Cortex of kidney (tissue), 1 donor: ENCODE results near the gene SMIM17.

ENCODE experiments used
- DNase-seq: peaks from one replicate; lab custom pipeline; 2025; lab: John Stamatoyannopoulos, UW

Gene SMIM17

DNA sequence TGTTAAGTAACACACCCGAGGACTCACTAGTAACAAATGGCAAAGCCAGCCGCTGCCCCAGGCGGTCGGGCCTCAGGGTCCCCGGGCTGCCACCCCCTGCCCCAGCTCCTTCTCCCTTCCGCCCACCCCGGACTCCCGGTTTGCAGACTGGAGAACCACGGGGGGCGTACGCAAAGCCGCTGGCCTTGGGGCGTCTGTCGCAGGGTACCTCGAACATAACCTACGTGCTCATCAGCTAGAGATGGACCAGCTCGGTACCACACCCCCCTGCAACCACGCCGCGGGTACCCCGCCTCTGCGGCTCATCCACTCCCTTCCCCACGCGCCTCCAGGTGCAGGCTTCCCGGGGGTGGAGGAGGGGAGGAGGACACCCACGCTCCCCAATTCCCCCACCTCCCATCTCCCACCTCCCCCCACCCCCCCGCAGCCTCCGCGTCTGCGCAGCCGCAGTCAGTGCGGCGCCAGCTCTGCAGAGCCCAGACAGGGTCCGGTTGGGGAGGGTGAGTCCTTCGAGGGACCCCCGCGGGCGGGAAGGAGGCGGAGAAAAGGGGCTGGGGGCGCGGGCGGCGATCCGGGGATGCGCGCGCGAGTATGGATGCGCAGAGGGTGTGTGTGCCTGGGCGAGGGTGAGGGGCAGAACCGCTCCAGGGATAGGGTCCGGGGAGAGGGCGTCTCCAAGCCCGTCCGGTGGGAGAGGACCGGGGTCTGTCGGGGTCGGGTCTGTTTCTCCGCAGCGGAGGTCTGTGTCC lies at the start of gene SMIM17:
Gene SMIM17 (plus strand): TSS at position 449 of the 749 bp plus-strand sequence. CDS start 2,509 bp downstream, outside the sequence.
- no peak for DNase-seq

DNA sequence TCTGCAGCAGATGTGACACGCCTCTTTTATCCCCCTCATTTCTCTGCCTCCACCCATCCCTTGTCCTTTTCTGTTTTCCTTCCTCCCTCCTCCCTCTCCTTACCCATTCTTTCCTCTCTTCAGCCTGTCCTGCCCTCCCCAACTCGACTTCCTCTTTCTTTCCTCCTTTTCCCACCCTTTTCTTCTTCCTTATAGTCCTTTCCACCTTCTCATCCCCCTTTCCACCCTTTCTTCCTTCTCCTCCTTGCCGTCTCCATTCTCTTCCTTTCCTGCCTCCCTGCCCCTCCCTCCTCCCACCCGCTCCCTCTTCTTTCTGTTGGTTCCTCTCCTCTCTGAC lies 48.5 kb upstream of the SMIM17 start:
- DNase-seq = no peak

DNA sequence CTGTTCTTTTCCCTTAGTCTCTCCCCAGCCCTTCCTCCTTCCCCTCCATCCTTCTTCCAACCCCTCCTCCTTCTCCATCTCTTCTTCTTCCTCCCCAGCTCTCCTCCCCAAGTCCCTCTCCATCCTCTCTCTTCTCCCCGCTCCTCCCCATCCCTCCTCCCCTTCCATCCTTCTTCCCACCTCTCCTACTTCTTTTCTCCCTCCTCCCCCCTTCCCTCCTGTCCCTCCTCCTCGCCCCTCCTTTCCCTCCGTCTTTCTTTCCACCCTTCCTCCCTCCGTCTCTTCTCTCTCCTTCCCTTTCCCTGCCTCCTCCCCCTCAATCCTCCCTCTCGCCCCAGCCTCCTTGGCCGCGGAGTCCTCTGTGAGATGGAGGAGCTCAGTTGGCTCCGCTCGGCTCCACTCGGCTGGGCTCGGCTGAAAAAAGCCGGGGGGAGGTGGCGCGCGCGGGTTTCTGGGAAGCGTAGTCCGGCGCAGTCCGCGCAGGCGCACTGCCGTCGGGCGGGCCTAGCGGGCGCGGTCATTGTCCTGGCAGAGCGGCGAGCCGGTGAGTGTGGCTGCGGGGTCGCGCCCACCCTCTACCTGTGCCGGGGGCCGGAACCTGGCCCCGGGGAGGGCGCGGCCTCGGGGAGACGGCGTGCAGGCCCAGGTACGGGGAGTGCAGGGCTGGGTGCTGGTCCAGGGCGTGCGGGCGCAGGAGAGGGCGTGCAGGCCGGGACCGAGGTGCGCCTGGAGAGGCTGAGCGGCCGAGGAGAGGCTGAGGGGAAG lies 48.0 kb upstream of the SMIM17 start, which contains the start of gene ZNF71:
Gene ZNF71 (plus strand): TSS at position 520 of the 765 bp plus-strand sequence. CDS start 6,257 bp downstream, outside the sequence.
- DNase-seq = no peak

DNA sequence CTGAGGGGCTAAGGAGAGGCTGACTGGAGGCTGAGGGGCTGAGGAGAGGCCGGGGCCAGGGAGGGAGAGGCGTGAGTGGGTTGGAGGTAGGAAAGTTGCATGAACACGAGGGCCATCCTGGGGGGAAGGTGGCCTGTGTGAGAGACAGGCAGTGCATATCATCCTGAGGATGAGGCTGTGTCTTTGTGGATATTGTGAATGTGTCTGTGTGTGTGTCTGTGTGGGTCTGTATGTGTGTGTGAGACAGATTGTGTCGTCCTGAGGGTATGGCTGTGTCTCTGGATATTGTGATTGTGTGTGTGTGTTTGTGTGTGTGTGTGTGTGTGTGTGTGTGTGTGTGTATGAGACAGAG lies 47.4 kb upstream of the SMIM17 start:
- DNase-seq = no peak

DNA sequence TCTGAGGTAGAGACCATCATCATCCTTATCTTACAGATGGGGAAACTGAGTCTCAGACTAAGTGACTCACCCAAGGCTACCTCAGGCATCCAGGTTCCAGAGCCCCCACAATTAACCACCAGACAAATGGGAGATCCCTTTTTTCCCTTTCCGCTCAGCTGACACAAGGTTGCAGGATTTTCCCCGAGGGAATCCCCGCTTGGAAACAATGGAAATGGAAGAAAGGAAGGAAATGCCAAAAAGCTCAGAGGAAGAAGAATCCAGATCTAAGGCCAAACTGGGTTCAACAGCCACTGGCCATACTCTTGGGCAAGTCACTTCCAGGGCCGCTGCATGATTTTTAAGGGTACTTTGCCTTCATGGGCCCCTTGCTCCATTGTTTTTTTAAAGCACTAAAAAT lies 46.3 kb upstream of the SMIM17 start:
- DNase-seq = no peak

DNA sequence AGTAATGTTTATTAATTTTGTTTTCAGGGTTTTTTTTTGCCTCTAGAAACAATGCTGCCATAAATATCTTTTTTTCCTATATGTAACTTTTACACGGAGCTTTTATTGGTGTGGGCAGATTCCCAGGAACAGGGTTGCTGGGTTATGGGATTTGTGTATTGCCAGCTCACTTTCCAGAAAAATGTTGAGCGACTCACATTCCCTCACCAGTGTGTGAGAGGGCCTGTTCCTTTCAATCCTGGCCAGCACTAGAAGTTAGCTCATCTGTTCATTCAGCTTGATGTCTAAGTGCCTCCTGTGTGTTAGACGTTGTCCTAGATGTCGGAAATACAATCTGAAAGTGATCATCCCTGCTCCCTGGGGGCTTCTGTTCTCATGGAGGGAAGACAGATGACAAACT lies 45.3 kb upstream of the SMIM17 start:
- no peak for DNase-seq

DNA sequence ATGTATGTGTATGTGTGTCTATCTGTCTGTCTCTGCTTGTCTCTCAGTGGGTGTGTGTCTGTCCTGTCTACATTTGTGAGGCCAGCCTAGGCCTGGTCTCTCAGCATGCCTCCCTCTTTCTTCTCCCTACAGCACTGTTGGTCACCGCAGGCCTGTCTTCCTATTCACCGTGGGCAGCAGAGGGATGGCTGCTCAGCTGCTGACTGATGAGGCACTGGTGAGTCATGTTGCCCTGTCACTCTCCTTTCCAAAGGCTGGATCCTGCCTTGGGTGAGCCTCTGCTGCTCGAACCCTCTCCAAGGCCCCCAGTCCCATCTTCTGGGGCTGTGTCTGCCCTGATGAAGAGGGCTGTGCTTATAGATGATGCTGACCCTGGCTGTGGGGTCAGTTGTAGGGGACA lies 41.6 kb upstream of the SMIM17 start:
- DNase-seq = no peak

DNA sequence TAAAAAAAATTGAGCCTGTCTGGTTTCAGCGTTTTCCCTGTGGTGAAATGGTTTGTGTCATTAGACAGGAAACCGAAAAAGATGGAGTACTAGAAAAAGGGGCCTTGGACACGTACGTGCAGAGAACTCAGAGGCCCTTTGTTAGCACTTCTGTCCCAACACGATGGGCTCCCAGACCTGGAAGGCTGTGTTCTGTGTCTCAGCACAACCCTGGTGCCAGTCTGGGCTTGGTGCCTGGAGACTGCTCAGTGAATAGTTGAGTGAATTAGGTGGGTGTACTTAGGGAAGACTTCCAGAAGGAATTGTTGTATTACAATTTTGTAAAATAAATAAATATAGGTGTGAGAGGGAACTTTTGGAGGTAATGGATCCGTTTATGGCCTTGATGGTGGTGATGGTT lies 39.1 kb upstream of the SMIM17 start:
- DNase-seq = no peak

DNA sequence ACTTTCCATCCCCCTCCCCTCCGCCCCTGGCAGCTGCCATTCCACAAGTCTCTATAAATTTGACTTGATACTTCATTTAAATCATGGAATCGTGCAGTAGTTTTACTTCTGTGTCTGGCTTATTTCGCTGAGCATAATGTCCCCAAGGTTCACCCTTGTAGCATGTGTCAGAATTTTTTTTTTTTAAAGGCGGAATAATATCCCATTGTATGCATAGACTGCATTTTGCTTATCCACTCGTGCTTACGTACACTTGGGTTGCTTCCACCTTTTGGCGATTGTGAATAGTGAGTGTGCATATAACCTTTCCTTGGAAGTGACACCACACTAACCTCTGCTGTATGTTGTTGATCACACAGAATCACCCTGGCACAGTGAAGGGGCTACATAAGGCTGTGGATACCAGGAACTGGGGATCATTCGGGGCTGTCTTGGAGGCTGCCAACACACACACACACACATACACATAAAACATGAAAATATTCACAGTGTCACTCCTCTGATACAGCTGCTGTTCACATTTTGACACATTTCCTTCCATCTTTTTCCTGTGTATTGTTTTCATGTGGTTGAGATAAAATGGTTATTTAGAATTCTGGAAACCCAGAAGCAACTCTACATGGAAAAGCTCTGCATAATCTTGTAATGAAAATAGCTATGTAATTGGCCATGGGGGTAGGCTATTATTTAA lies 34.5 kb upstream of the SMIM17 start:
- DNase-seq = no peak

DNA sequence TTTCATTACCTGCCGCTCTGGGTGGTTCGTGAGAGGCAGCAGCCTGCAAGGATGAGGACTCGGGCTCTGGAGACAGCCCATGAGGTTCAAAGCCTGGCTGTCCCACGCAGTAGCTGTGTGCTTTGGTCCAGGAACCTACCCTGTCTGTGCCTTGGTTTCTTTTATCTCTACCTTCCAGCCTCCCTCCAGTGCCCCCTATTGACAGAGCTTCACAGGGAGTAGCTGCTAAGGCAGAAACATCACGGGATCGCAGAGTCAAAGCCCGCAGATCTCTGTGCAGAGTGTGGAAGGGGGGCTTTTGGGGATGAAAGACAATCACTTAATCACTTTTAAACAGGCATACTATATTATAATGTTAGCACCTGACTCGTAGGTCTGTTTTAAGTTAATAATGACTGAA lies 31.7 kb upstream of the SMIM17 start:
- no peak for DNase-seq

DNA sequence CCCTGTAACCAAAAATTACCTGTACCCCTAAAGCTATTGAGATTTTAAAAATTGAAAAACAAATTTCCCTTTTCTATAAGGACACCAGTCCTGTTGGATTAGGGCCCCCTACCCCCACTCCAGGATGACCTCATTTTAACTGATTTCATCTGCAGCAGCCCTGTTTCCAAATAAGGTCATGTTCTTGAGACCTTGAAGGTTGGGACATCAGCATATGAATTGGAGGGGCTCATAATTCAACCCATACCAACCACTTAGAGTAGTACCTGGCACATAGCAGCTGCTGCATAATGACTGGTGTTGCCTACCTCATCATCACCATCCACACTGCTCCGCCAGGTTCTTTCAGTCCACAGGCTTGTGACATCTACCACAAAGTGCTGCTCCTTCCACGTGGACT lies 30.2 kb upstream of the SMIM17 start:
- DNase-seq = no peak

DNA sequence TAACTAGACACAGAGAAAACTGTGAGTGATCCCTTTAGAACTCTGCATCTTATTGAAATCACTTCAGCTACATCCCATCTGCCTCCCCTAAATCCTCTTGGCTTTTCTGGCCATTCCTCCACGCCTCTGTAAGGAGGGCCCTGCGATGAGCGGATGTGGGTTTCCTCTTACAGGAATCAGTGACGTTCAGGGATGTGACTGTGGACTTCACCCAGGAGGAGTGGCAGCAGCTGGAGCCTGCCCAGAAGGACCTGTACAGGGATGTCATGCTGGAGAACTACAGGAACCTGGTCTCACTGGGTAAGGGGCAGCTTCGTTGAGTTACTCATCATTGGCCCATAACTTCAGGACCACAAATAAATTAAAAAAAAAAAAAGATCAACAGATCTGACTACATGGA lies 29.3 kb upstream of the SMIM17 start:
- no peak for DNase-seq

DNA sequence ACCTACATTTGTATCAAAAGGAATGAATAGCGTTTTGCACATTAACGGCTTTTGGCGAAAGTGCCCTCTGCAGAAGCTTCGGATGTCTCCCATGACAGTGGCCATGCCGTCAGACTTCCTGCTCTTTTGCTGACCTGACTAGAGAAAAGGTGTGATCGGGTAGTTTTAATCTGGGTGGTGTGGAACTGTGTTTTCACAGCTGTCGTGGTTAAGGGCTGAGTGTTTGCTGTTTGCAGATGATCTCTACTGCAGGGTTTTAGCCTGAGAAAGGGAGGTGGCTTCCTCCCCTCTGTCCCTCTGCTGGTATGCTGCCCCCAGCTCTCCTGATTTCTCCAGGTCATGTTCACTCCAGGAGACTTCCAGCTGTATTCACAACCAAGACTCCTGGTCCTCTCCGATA lies 25.4 kb upstream of the SMIM17 start:
- no peak for DNase-seq

DNA sequence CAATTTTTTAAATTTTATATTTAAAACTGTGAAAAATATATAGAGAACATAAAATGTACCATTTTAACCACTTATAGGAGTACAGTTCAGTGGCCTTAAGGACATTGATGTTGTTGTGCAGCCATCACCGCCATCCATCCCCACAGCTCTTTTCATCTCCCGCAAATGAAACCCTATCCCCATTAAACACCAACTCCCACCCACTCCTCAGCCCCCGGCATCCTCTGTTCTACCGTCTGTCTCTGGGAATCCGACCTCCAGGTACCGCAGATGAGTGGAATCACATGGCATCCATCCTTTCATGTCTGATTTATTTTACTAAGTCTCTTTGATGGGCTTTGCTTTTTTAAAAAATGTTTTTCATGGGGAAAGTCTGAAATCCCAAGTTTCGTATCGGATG lies 23.8 kb upstream of the SMIM17 start:
- DNase-seq = no peak

DNA sequence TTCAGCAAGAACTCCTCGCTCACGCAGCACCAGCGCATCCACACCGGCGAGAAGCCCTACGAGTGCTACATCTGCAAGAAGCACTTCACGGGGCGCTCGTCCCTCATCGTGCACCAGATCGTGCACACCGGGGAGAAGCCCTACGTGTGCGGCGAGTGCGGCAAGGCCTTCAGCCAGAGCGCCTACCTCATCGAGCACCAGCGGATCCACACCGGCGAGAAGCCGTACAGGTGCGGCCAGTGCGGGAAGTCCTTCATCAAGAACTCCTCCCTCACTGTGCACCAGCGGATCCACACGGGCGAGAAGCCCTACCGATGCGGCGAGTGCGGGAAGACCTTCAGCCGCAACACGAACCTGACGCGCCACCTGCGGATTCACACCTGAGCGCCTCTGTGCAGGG lies 20.6 kb upstream of the SMIM17 start:
- no peak for DNase-seq

DNA sequence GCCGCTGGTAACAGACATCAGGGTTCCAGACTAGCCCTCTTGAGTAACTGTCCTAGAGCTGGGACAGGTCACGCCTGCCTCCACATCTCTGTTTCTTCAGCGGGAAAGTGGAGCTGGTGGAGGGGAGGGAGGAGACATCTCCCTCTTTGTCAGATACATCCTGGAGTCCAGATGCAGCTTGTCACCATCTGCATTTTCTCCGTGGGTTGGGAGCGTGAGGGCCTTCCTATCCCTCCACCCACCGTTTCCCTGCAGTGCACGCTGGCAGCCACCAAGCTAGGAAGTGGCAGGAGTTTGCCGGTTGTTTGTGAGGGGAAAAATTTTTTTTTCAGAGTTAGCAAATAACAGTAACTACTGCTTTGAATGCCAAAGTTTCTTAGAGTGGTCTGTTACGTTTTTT lies 20.0 kb upstream of the SMIM17 start:
- DNase-seq = no peak

DNA sequence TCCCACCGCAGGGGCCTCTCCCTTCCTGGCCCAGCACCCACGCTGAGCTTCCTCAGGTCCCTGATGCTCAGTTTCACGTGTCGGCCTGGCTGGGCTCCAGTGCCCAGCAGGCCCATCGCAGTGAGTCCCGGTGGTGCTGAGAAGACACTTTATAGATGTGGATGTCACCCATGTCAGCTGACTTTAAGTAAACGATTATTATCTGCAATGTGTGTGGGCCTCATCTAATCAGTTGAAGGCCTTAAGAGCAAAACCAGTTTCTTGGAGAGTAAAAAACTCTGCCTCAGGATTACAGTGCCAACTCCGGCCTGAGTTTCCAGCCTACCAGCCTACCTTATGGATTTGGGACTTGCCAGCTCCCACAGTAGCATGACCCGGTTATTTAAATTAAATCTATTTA lies 17.3 kb upstream of the SMIM17 start:
- no peak for DNase-seq

DNA sequence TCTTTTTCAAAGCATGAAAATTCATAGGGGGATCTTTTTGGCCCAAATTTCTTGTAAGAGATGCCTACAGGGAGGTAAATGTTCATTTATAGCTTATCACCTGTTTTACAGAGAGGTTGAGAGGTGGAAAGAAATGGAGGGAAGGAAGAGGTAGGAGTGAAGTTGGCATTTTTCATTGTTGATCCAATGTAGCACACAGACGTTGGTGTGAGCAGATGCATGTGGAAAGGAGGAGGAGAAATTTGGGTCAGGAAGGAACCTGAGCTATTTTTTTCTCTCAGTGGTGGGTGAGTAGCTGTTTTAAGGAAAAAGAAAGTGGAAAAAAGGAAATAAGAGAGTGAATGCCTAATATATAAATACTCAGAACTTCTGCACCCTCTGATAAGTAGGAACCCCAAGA lies 9.9 kb upstream of the SMIM17 start:
- DNase-seq = no peak

DNA sequence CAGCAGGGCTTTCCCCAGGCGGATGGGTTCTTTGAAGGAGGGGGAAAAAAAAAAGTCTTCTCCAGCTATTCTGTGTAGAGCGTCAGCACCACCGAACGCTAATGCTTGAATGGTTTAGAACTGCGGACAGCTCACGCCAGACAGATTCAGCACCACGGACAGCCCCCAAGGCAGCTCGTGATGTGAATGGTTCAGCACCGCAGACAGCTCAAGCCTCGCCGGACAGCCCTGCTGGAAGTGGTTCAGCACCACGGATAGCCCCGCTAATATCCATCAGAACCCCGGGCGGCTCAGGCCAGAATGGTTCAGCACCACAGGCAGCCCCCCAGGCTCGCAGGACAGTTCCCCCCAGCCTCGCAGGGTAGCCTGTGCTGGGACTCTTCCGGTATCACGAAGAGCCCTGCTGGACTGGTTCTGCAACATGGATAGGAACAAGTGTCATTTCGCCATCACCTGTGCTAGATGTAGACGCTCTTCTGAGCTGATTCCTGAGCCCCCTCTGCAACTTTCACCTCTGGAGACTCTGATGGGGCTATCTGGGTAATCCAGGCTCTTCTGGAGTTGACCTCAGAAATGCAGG lies 4.9 kb upstream of the SMIM17 start:
- no peak for DNase-seq

DNA sequence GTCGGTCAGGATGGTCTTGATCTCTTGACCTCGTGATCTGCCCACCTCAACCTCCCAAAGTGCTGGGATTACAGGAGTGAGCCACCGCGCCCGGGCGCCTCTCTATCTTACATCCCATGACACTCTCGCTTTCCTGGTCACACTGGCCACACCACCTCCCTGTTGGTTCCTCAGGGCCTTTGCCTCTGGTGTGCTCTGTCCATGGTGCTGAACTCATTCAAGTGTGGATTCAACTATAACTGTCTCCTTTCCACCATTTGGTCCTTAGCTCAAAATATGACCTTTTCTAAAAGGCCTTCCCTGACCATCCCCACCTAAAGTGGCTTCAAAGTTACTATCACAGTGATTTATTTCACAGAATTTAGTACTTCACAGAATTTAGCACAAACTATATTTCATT lies 3.7 kb upstream of the SMIM17 start:
- no peak for DNase-seq

DNA sequence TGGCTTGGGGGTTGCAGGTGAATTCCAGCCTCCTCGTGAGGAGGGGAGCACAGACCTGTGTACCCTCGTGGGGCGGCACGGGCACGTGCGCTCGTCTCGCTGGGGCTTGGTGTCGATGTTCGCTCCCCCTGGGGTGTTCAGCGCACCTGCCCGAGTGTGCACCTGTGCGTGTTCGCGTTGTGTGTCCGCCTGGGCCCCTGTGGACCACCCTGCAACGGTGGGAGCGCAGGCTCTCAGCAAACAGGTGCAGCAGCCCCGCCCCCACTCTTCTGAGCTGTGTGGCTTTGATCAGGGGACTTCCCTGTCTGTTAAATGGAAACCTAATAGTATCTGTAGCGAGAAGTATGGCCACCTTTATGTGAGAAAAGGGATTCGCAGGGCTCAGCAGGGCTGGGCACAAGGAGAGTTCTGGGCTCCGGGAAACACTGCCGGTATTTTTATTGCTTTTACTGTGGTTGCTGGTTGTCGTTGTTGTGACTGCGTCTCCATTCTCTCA lies 549 bp downstream of the SMIM17 start:
- DNase-seq = no peak

DNA sequence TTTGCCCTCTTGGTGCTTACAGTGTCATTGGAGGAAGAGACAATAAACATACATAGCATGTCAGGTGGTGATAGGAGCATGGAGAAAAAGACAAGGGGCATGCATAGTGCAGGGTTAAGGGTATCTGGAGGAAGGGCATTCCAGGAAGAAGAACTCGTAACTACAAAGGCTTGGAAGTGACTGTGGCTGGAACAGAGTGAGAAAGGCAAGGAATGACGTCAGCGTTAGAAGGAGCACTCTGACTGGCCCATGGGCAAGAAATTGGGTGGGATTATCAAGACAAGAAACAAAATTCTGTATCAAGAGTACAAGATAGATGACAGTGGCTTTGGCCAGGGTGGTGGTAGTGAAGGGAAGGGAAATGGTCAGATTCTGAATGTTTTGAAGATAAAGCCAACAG lies 11.2 kb downstream of the SMIM17 start:
- DNase-seq = no peak
